OCI-LY3 (cell line): ENCODE results near the gene MIA2.

ENCODE experiments used
- H2AFZ ChIP-seq: fragments of 200-600, 300-600 bp; shearing (Covaris generic); 2 replicates; pipeline ENCODE4 v1.6.0; 2014; ENCODE audit warnings: antibody characterized with exemption, low read depth, low read length
- H3K27ac ChIP-seq: fragments of 200-600, 300-600 bp; sonication (generic); 2 replicates; pipeline ENCODE4 v1.5.1; 2014; ENCODE audit warnings: mild to moderate bottlenecking, low read length, moderate library complexity, mixed read lengths
- H3K27me3 ChIP-seq: fragments of 200-600, 300-600 bp; sonication (generic); 2 replicates; pipeline ENCODE4 v1.6.1; 2014; ENCODE audit warnings: low read depth, low read length, mixed read lengths
- H3K36me3 ChIP-seq: fragments of 200-600, 300-600 bp; sonication (generic); replicated peaks from 2 replicates; pipeline ENCODE3; 2014; ENCODE audit warnings: low read depth, low read length, mixed read lengths
- H3K4me1 ChIP-seq: fragments of 300-600, 200-600 bp; sonication (generic); 2 replicates; pipeline ENCODE4 v1.6.1; 2014; ENCODE audit warnings: low read length, mixed read lengths
- H3K4me2 ChIP-seq: fragments of 200-600, 300-600 bp; sonication (generic); 2 replicates; pipeline ENCODE4 v1.6.1; 2014; ENCODE audit warnings: low read length, mixed read lengths
- H3K4me3 ChIP-seq: fragments of 300-600, 200-600 bp; sonication (generic); 2 replicates; pipeline ENCODE4 v1.5.1; 2014; ENCODE audit warnings: antibody characterized with exemption, mild to moderate bottlenecking, low read length, moderate library complexity
- H3K79me2 ChIP-seq: fragments of 300-600, 200-600 bp; shearing (Covaris generic); 2 replicates; pipeline ENCODE4 v1.6.1; 2014; ENCODE audit warnings: mild to moderate bottlenecking, low read length, mixed read lengths
- H3K9ac ChIP-seq: fragments of 300-600, 200-600 bp; shearing (Covaris generic); 2 replicates; pipeline ENCODE4 v1.6.0; 2014; ENCODE audit warnings: mild to moderate bottlenecking, low read length, moderate library complexity
- H3K9me3 ChIP-seq: fragments of 200-600, 300-600 bp; shearing (Covaris generic); 2 replicates; pipeline ENCODE4 v1.6.1; 2014; ENCODE audit warnings: low read length, mixed read lengths; ENCODE audit not compliant: insufficient read depth
- H4K20me1 ChIP-seq: fragments of 200-600, 300-600 bp; sonication (generic); 2 replicates; pipeline ENCODE4 v1.6.1; 2016; ENCODE audit warnings: low read length, mixed read lengths; ENCODE audit not compliant: insufficient read depth
- CTCF ChIP-seq: fragments of 200-600, 300-600 bp; sonication (generic); IDR thresholded peaks from 2 replicates; pipeline ENCODE4 v1.5.1; 2014; ENCODE audit warnings: antibody characterized with exemption, low read length, low read depth
- EZH2phosphoT487 ChIP-seq: fragments of 200-600 bp; shearing (Covaris generic); IDR thresholded peaks from 2 replicates; pipeline ENCODE4 v1.6.1; 2018; ENCODE audit warnings: antibody characterized with exemption, mixed run types, low read depth

Gene MIA2

GRCh38 chr14:39430762-39431415 lies 197.2 kb downstream of the MIA2 start:
- no peak for TF ChIP-seq EZH2phosphoT487
- TF ChIP-seq CTCF, result no peak
- H3K27ac ChIP-seq, result no peak overlapping the region
- no peaks in the 10 kb centered on the region for H3K27me3 ChIP-seq
- peak overlapping the region; percentile 97 for H3K4me3 ChIP-seq
- H2AFZ ChIP-seq, result no peak overlapping the region
- H4K20me1 ChIP-seq, result peaks cover 17% of the 10 kb centered on the region
- H3K79me2 ChIP-seq, result peaks cover 30% of the 10 kb centered on the region
- H3K4me1 ChIP-seq, result peaks cover 21% of the 10 kb centered on the region
- H3K9ac ChIP-seq, result peak overlapping the region; percentile 78
- H3K9me3 ChIP-seq, result no peaks in the 10 kb centered on the region
- H3K4me2 ChIP-seq, result peak overlapping the region; percentile 97
- no peaks in the 10 kb centered on the region for H3K36me3 ChIP-seq

GRCh38 chr14:39431416-39432178 lies 197.9 kb downstream of the MIA2 start:
- Histone ChIP-seq H3K79me2 (peaks cover 30% of the 10 kb centered on the region), H3K9me3 (no peaks in the 10 kb centered on the region), H3K36me3 (no peaks in the 10 kb centered on the region), H3K4me1 (peaks cover 18% of the 10 kb centered on the region), H3K9ac (peak overlapping the region; percentile 78), H2AFZ (peak overlapping the region; percentile 57; the same call in 1 of the 2 replicates), H3K27ac (peak overlapping the region; percentile 85), H4K20me1 (peaks cover 17% of the 10 kb centered on the region), H3K4me3 (peak overlapping the region; percentile 97), H3K27me3 (no peaks in the 10 kb centered on the region), H3K4me2 (peak overlapping the region; percentile 97)
- TF ChIP-seq CTCF (no peak), EZH2phosphoT487 (no peak)

GRCh38 chr14:39432179-39432618 lies 198.5 kb downstream of the MIA2 start, which contains the start of gene FBXO33:
TSS of gene FBXO33 (minus strand) at chr14:39432433. CDS start at chr14:39432162, 271 bp downstream.
- Histone ChIP-seq H3K27me3 (no peaks in the 10 kb centered on the region), H3K4me3 (peak within 1 kb of the TSS; percentile 97), H3K9ac (peak within 1 kb of the TSS; percentile 78), H2AFZ (peak within 1 kb of the TSS; percentile 96), H3K79me2 (peaks cover 30% of the 10 kb centered on the region), H3K36me3 (no peaks in the 10 kb centered on the region), H3K9me3 (no peaks in the 10 kb centered on the region), H3K27ac (peak within 1 kb of the TSS; percentile 90), H4K20me1 (peaks cover 17% of the 10 kb centered on the region), H3K4me2 (peak within 1 kb of the TSS; percentile 97), H3K4me1 (peaks cover 14% of the 10 kb centered on the region)
- TF ChIP-seq EZH2phosphoT487, result no peak
- no peak for TF ChIP-seq CTCF
